H1 (cell line): ENCODE data around the gene HEATR5A. TPM values are rescaled to one million over a fixed set of nuclear protein-coding genes. Genes with fewer than 3 reads are reported as not detected.

ENCODE experiments used
- CTCF ChIA-PET: fragments of 300-600 bp; sonication (Branson Sonifier 250); formaldehyde crosslinking; loops from one replicate; lab custom pipeline; 2021; ENCODE audit not compliant: partially characterized antibody; lab: Charles Lee
- POLR2A ChIA-PET: fragments of 300-600 bp; sonication (Branson Sonifier 250); formaldehyde crosslinking; loops from one replicate; lab custom pipeline; 2021; ENCODE audit warnings: inconsistent platforms; ENCODE audit not compliant: partially characterized antibody; lab: Charles Lee
- DNase-seq, 2 experiments: peaks; one replicate each; pipeline versions ENCODE4 v3.0.0 to v3.0.0-alpha.2; 2010 to 2022; ENCODE audit warnings: low spot score in 2 of 2, low read depth in 1 of 2, mixed read lengths in 1 of 2
- FAIRE-seq: peaks from 2 replicates; lab custom pipeline; 2011; peaks lifted over from hg19 to GRCh38; lab: Jason Lieb, UNC
- H2AFZ ChIP-seq: 2 replicates; pipeline ENCODE4 v1.8.1; 2012; ENCODE audit warnings: low read length, inconsistent platforms
- H2AK5ac ChIP-seq: 2 replicates; pipeline ENCODE4 v1.6.1; 2013; ENCODE audit warnings: low read depth, low read length
- H2BK120ac ChIP-seq: replicated peaks from 2 replicates; pipeline ENCODE3; 2013; ENCODE audit warnings: low read depth, low read length, inconsistent platforms
- H2BK12ac ChIP-seq: 2 replicates; pipeline ENCODE4 v1.6.1; 2013; ENCODE audit warnings: low read depth, low read length
- H2BK15ac ChIP-seq: 2 replicates; pipeline ENCODE4 v1.6.1; 2013; ENCODE audit warnings: low read length
- H2BK20ac ChIP-seq: 2 replicates; pipeline ENCODE4 v1.6.1; 2013; ENCODE audit warnings: low read length
- H2BK5ac ChIP-seq: 2 replicates; pipeline ENCODE4 v1.6.1; 2013; ENCODE audit warnings: low read depth, low read length
- H3K14ac ChIP-seq: 2 replicates; pipeline ENCODE4 v1.6.1; 2013; ENCODE audit warnings: inconsistent platforms; ENCODE audit not compliant: insufficient read length
- H3K18ac ChIP-seq: 2 replicates; pipeline ENCODE4 v1.6.1; 2013; ENCODE audit warnings: low read length; ENCODE audit errors: extremely low read depth
- H3K23ac ChIP-seq: 2 replicates; pipeline ENCODE4 v1.6.1; 2013; ENCODE audit warnings: inconsistent platforms; ENCODE audit not compliant: insufficient read length
- H3K23me2 ChIP-seq: 2 replicates; pipeline ENCODE4 v1.6.1; 2013; ENCODE audit warnings: low read depth, low read length
- H3K27ac ChIP-seq: 2 replicates; pipeline ENCODE4 v1.6.1; 2011; ENCODE audit warnings: low read depth, low read length, inconsistent platforms
- H3K27me3 ChIP-seq, 4 experiments: replicated peaks in 1 of 4; 1 replicate in 1 of 4; 2 replicates in 3 of 4; pipeline versions ENCODE4 v1.6.1 to v1.8.1; 2011 to 2013; ENCODE audit warnings: low read length in 3 of 4, mild to moderate bottlenecking in 3 of 4, inconsistent platforms in 2 of 4, mixed read lengths in 2 of 4, moderate library complexity in 1 of 4; ENCODE audit not compliant: control insufficient read depth in 3 of 4, insufficient read depth in 3 of 4; ENCODE audit errors: extremely low read depth in 1 of 4
- H3K36me3 ChIP-seq, 4 experiments: 2 replicates each; pipeline versions ENCODE4 v1.6.1 to v1.8.1; 2011 to 2013; ENCODE audit warnings: mild to moderate bottlenecking in 4 of 4, low read length in 3 of 4, moderate library complexity in 2 of 4, control low read depth in 1 of 4, inconsistent platforms in 1 of 4; ENCODE audit not compliant: insufficient read depth in 4 of 4, control insufficient read depth in 2 of 4
- H3K4ac ChIP-seq: replicated peaks from 2 replicates; pipeline ENCODE3; 2013; ENCODE audit warnings: low read length, low read depth, mixed read lengths, inconsistent platforms; ENCODE audit not compliant: insufficient read length
- H3K4me1 ChIP-seq, 4 experiments: replicated peaks in 1 of 4; 1 replicate in 1 of 4; 2 replicates in 3 of 4; pipeline versions ENCODE4 v1.6.1 to v1.8.1; 2011 to 2013; ENCODE audit warnings: low read length in 3 of 4, inconsistent platforms in 2 of 4, mixed read lengths in 1 of 4; ENCODE audit not compliant: insufficient read depth in 4 of 4, control insufficient read depth in 3 of 4
- H3K4me2 ChIP-seq, 2 experiments: 2 replicates each; pipeline versions ENCODE4 v1.6.1 to v1.8.1; 2011 to 2013; ENCODE audit warnings: low read depth in 2 of 2, low read length in 2 of 2, control low read depth in 1 of 2, inconsistent platforms in 1 of 2, mild to moderate bottlenecking in 1 of 2; ENCODE audit not compliant: insufficient read depth in 1 of 2
- H3K4me3 ChIP-seq, 4 experiments: fragments of 200-600, 300-600 bp in 1 of 4; sonication (generic), shearing (Covaris generic), sonication (Bioruptor Twin) in 1 of 4; 2 replicates each; pipeline versions ENCODE4 v1.5.1 to v1.8.1; 2011 to 2016; ENCODE audit warnings: low read length in 4 of 4, low read depth in 3 of 4, control low read depth in 2 of 4, inconsistent platforms in 2 of 4, mild to moderate bottlenecking in 2 of 4, mixed read lengths in 1 of 4, moderate library complexity in 1 of 4; ENCODE audit not compliant: insufficient read depth in 2 of 4; ENCODE audit errors: extremely low read depth in 1 of 4
- H3K56ac ChIP-seq: replicated peaks from 2 replicates; pipeline ENCODE3; 2013; ENCODE audit warnings: low read depth, mild to moderate bottlenecking, mixed read lengths, low read length, inconsistent platforms; ENCODE audit not compliant: insufficient read length
- H3K79me1 ChIP-seq: 2 replicates; pipeline ENCODE4 v1.6.1; 2013; ENCODE audit warnings: low read depth, low read length, control low read depth
- H3K79me2 ChIP-seq, 2 experiments: 2 replicates each; pipeline versions ENCODE4 v1.6.1 to v1.8.1; 2012 to 2013; ENCODE audit warnings: low read length in 2 of 2, mild to moderate bottlenecking in 2 of 2, inconsistent platforms in 1 of 2; ENCODE audit not compliant: insufficient read depth in 2 of 2, control insufficient read depth in 1 of 2
- H3K9ac ChIP-seq, 4 experiments: replicated peaks in 1 of 4; 1 replicate in 1 of 4; 2 replicates in 3 of 4; pipeline versions ENCODE4 v1.6.1 to v1.8.1; 2011 to 2013; ENCODE audit warnings: low read depth in 3 of 4, low read length in 3 of 4, control low read depth in 2 of 4, mild to moderate bottlenecking in 2 of 4, moderate library complexity in 2 of 4, inconsistent platforms in 1 of 4; ENCODE audit errors: extremely low read depth in 1 of 4
- H3K9me3 ChIP-seq, 2 experiments: 2 replicates each; pipeline versions ENCODE4 v1.6.1 to v1.8.1; 2012 to 2013; ENCODE audit warnings: mild to moderate bottlenecking in 2 of 2, moderate library complexity in 2 of 2, control low read depth in 1 of 2, inconsistent platforms in 1 of 2, low read depth in 1 of 2, low read length in 1 of 2, mixed read lengths in 1 of 2; ENCODE audit not compliant: insufficient read depth in 2 of 2
- H4K20me1 ChIP-seq, 2 experiments: replicated peaks in 1 of 2; 2 replicates each; pipeline versions ENCODE3 to v1.8.1; 2011 to 2013; ENCODE audit warnings: inconsistent platforms in 2 of 2, low read length in 2 of 2, mild to moderate bottlenecking in 1 of 2; ENCODE audit not compliant: insufficient read depth in 2 of 2, control insufficient read depth in 1 of 2
- H4K5ac ChIP-seq: 2 replicates; pipeline ENCODE4 v1.6.1; 2013; ENCODE audit warnings: low read length, low read depth, mixed read lengths, inconsistent platforms; ENCODE audit not compliant: insufficient read length
- H4K8ac ChIP-seq: 2 replicates; pipeline ENCODE4 v1.8.0; 2013; ENCODE audit warnings: mild to moderate bottlenecking, moderate library complexity, low read length, inconsistent platforms; ENCODE audit not compliant: insufficient read depth; ENCODE audit errors: extremely low read depth
- H4K91ac ChIP-seq: replicated peaks from 2 replicates; pipeline ENCODE3; 2013; ENCODE audit warnings: low read length, mixed read lengths, inconsistent platforms; ENCODE audit not compliant: insufficient read length
- CBX8 ChIP-seq: fragments of 300-800, 300-1000 bp; sonication (generic); IDR thresholded peaks from 2 replicates; pipeline ENCODE4 v1.7.1; 2016; ENCODE audit warnings: low read depth, low read length, borderline replicate concordance
- CREB1 ChIP-seq: IDR thresholded peaks from 2 replicates; pipeline ENCODE4 v1.6.1; 2012; ENCODE audit warnings: inconsistent platforms
- CTBP2 ChIP-seq: IDR thresholded peaks from 2 replicates; pipeline ENCODE4 v1.7.0; 2011; ENCODE audit warnings: borderline replicate concordance, mild to moderate bottlenecking, moderate library complexity, mixed read lengths, low read length; ENCODE audit not compliant: insufficient read depth, insufficient read length
- KDM4A ChIP-seq: IDR thresholded peaks from one replicate; pipeline ENCODE4 v1.7.1; 2012; ENCODE audit warnings: low read depth, mild to moderate bottlenecking, moderate library complexity, low read length, inconsistent platforms; ENCODE audit not compliant: severe bottlenecking
- USF2 ChIP-seq: IDR thresholded peaks from 2 replicates; pipeline ENCODE4 v1.6.1; 2011; ENCODE audit warnings: low read length, improper control_type of control experiment
- WGBS, 2 experiments: shearing (Covaris generic) in 1 of 2; methylation state at CpG; one replicate each; pipeline versions ENCODE4 v1.1.6 to v1.1.7; 2013 to 2015; ENCODE audit warnings: low lambda C conversion rate in 2 of 2, mixed read lengths in 2 of 2, inconsistent platforms in 1 of 2, low coverage in 1 of 2, missing lambda C conversion rate in 1 of 2; ENCODE audit not compliant: insufficient replicate concordance in 2 of 2, insufficient coverage in 1 of 2, insufficient read length in 1 of 2; ENCODE audit errors: extremely low coverage in 1 of 2, missing lambda C conversion rate in 1 of 2; 5-methylcytosine and 5-hydroxymethylcytosine counted together
- polyA plus RNA-seq, 7 experiments: library from polyadenylated mRNA; depleted of rRNA in 3 of 7; stranded (reverse) in 5 of 7; unstranded in 2 of 7; fragments of >200 nt in 5 of 7; fragments of 200-250 nt in 2 of 7; gene quantifications; 1 replicate in 5 of 7; 2 replicates in 1 of 7; 4 replicates in 1 of 7; pipeline versions ENCODE4 v1.2.1 to v1.2.3, GENCODE V29; 2011 to 2013; ENCODE audit warnings: missing spikeins in 2 of 7, mixed read lengths in 2 of 7
- total RNA-seq: library from RNA; stranded (reverse); fragmentation: NEBNext Ultra II Directional; extraction: Animal tissue kit (Norgen Biotek cat#: 25700); gene quantifications from 2 replicates; pipeline ENCODE4 v1.2.1, GENCODE V29; 2021

The HEATR5A gene
- total and polyA plus RNA-seq, 2 of the 8 experiments (the other 6 are each of a cell fraction or from before 2014, with no cell fraction given), result 9.0 to 36.2 TPM

GRCh38 chr14:31442284-31442683 lies 21.9 kb upstream of the HEATR5A start:
- no peaks in the 10 kb centered on the region for H3K4me1 ChIP-seq
- H2BK20ac ChIP-seq, result no peak overlapping the region
- CTCF ChIA-PET, result interaction anchor here (0.6 kb wide), 3 partner anchors 9 to 973 kb away, joined by 3 to 4 read pairs (median 3); no protein-coding TSS in a partner anchor
- FAIRE-seq (no peak), DNase-seq (no peak)
- POLR2A ChIA-PET, result no interaction called here
- no peak overlapping the region for H2BK12ac ChIP-seq
- no peak overlapping the region for H2BK5ac ChIP-seq
- no peak overlapping the region for H3K9ac ChIP-seq
- H4K8ac ChIP-seq, result no peak overlapping the region
- no peak overlapping the region for H4K5ac ChIP-seq
- WGBS, 2 experiments, result 95% methylated on average over 6 of the region's 6 CpGs; no CpG with 5 or more reads in 1 of the 2 experiments
- no peaks in the 10 kb centered on the region for H3K79me1 ChIP-seq
- H3K23me2 ChIP-seq, result no peaks in the 10 kb centered on the region
- H2BK120ac ChIP-seq, result no peak overlapping the region
- no peaks in the 10 kb centered on the region for H4K20me1 ChIP-seq
- H2BK15ac ChIP-seq, result no peak overlapping the region
- no peaks in the 10 kb centered on the region for H3K79me2 ChIP-seq
- H3K4me2 ChIP-seq, result no peak overlapping the region
- no peak overlapping the region for H3K27ac ChIP-seq
- peaks cover 5 to 6% of the 10 kb centered on the region in 2 experiments; a peak in 2 of 4 replicates for H3K9me3 ChIP-seq
- no peak overlapping the region for H3K14ac ChIP-seq
- no peak overlapping the region for H2AFZ ChIP-seq
- H3K56ac ChIP-seq, result no peak overlapping the region
- H2AK5ac ChIP-seq, result no peak overlapping the region
- no peak overlapping the region for H3K23ac ChIP-seq
- no peak overlapping the region for H3K18ac ChIP-seq
- TF ChIP-seq KDM4A (no peak), CBX8 (no peak), USF2 (no peak), CREB1 (no peak), CTBP2 (no peak)
- H4K91ac ChIP-seq, result no peak overlapping the region
- H3K27me3 ChIP-seq, result peaks cover 0 to 1% (median 0%) of the 10 kb centered on the region in 4 experiments; a peak in 1 of 7 replicates
- H3K4me3 ChIP-seq, result no peak overlapping the region
- peaks cover 0 to 2% (median 0%) of the 10 kb centered on the region in 4 experiments; a peak in 2 of 8 replicates for H3K36me3 ChIP-seq
- H3K4ac ChIP-seq, result no peak overlapping the region
